GM21737 (cell line): ENCODE results near the gene MAPK9.
A peak's percentile ranks its signal among the peaks of the same experiment; 100 is the strongest.
"Not testable (repeated sequence)": the region's sequence is repeated elsewhere in the genome, so short reads cannot be mapped to it uniquely, and the experiment has no call there.

Experiments used
- ATAC-seq: cut with Tn5 transposase; IDR thresholded peaks from one replicate; pipeline ENCODE4 v1.9.1; 2021; ENCODE audit warnings: mild to moderate bottlenecking, moderate library complexity; ENCODE audit not compliant: unreplicated experiment

The MAPK9 gene

DNA sequence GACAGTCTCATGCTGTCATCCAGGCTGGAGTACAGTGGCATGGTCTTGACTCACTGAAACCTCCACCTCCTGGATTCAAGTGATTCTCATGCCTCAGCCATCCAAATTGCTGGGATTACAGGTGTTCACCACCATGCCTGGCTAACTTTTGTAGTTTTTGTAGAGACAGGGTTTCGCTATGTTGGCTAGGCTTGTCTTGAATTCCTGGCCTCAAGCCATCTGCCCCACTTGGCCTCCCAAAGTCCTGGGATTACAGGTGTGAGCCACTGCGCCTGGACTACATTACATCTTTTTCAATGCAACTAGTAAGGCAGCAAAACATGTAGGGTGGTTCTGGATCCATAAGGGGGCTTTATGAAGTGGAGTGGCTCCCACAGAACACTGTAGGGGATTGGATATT is 53.3 kb downstream of the MAPK9 start:
- ATAC-seq, result no peak

DNA sequence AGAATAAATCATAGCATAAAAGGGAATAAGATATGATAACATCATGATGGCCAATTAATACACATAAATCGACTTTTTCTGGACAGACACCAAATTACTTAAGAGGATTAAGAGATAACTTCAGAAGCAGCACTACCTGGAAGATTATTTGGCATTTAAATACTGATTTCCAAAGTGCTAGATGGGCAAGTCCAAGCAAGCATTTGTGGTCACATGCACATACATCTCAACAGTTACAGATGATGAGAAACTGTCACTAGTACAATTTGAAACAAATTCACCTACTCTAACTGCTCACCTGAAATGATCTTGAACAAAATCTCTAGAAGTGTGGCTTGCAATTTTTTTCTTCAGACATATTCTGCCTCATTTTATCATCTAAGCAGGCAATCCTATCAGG is 56.0 kb downstream of the MAPK9 start:
- no peak for ATAC-seq

GRCh38 chr5:180235077-180235476 is 56.8 kb downstream of the MAPK9 start:
- no peak for ATAC-seq

- no peak for ATAC-seq
These were observed 57.6 kb downstream of the MAPK9 start for GRCh38 chr5:180234271-180234670.

- ATAC-seq, result no peak
These were observed 58.2 kb downstream of the MAPK9 start for GRCh38 chr5:180233729-180234128.

DNA sequence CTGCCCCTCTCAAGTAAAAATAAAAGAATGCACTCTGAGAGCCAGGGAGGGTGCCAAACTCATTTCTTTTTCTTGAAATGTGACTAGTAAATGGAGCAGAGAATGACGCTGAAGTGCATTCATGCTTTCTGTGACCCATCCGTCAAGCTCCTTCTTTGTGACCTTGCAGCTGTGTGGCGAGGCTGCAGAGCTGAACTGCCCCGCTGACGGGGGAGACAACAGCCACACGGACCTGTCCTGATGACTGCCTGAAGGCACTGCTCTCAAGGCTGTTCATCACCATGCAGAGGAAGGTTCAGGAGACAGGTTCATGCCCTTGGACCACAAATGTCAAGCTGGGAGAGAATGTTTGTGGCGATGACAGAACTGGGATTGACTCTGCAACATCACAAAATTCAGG is 61.9 kb downstream of the MAPK9 start:
- ATAC-seq, result no peak

DNA sequence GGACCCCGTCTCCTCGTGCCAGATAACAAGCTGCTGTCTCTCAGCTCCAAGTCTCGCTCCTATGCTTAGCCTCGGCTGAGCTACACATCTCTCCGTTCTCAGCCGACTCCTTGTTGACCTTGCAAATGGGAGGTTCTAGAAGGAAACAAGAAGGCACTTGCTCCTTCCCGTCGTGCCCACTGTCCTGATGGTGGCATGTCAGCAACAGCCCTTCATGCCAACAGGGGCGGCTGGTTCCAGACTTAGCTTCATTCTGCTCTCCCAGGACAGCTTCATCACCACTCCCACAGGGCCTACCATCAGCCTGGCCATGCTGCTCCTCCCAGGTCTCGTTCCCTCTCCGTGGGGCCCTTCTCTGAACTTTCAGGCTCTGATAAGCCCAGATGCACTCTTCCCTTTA is 69.8 kb downstream of the MAPK9 start:
- ATAC-seq, result no peak

GRCh38 chr5:180217797-180218196 is 74.1 kb downstream of the MAPK9 start:
- no peak for ATAC-seq

GRCh38 chr5:180216646-180217171 is 75.2 kb downstream of the MAPK9 start:
- ATAC-seq, result no peak

GRCh38 chr5:180215783-180216630 is 75.9 kb downstream of the MAPK9 start:
- ATAC-seq, result no peak

DNA sequence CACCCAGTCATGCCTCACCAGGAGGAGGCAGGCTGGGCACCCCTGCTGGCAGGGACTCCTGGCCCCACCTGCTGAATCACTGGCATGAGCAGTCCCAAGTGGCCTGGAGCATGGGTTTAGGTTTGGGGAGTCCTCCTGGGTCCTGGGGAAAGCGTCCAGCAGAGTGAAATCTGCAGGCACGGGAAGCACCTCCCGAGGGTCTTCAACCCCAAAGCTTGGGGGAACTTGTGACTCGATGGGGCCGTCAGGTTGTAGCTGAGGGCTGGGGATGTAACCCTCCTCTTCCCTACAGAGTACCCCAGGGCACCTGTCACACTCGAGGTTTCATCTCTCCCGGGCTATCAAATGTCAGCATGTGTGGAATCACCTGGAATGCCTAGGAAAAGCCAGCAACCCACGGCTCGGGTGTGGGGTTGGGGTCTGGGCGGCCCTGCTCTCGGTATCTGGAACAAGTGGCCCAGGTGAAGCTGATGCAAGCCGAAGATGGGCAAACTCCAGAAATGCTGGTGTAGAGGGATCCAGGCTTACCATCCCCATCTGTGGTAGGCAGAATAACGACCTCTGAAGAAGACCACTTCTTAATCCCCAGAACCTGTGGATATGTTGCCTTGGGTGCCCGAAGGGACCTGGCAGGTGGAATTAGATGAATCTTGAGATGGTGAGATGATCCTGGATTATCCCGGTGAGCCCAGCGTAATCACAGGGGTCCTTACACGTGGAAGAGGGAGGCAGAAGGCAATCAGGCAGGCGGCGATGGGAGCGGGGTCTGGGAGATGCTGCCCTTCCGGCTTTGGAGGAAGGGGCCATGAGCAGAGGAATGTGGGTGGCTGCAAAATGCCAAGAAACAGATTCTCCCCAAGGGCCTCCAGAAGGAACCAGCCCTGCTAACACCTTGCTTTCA is 76.8 kb downstream of the MAPK9 start:
- ATAC-seq, result no peak

GRCh38 chr5:180213657-180214207 is 78.2 kb downstream of the MAPK9 start:
- no peak for ATAC-seq

DNA sequence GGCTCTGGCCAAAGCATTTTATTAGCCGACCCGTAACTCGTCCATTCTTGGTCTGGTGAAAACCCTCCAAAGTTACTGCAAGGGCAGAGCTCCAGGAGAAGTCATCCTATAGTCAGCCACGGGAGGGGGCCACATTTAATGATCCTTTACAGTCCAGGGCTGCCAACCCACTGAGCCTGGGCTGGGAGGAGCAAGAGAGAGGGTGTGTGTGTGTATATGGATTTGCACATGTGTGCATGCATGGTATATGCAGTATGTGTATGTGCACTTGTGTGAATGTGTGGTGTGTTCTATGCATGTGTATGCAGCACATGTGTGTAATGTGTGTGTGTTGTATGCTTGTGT is 78.7 kb downstream of the MAPK9 start:
- ATAC-seq, result no peak

- ATAC-seq, result no peak
These were observed 79.3 kb downstream of the MAPK9 start for GRCh38 chr5:180212363-180213255.

DNA sequence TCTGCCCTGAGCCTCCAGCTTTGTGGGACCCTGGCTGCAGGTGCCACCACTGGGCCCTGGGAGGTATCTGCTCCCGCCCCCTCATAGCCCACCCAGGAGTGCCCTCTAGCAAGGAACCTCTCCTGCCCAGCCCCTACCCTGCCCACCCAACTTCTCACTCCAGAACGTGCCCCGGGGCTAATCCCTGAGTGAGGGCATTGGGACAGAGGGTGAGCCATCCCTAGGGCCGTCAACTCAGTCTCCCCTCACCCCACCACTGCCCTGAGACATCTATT is 80.2 kb downstream of the MAPK9 start:
- ATAC-seq, result no peak

- ATAC-seq, result no peak
These were observed 80.7 kb downstream of the MAPK9 start for GRCh38 chr5:180210961-180211760.

- not testable (repeated sequence) for ATAC-seq
These were observed 81.8 kb downstream of the MAPK9 start for GRCh38 chr5:180210077-180210476.

DNA sequence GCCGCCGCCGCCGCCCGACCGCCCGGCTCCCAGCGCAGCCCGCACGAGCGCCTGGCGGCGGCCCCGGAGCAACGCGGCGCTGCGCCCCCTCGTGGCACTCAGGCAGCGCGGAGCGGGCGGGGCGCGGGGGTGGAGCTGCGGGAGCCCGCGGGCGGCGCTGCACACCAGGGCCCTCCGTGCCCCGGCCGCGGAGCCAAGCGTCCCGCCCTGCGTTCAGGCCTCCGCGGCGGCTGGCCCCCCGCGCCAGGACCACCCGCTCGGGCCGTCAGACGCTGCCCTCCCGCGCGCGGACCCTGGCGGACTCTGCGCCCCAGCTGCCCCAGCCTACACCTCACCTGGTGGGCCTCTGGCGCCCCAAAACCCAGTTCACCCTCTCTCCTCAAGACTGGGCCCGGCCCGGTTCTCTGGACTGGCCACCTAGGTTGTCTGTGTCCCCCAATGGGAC is 82.7 kb downstream of the MAPK9 start, which contains the start of gene RASGEF1C:
TSS of gene RASGEF1C (minus strand) at position 75 of the 445 bp plus-strand sequence. CDS start 71,159 bp downstream, outside the sequence.
- ATAC-seq, result peak; percentile 57

DNA sequence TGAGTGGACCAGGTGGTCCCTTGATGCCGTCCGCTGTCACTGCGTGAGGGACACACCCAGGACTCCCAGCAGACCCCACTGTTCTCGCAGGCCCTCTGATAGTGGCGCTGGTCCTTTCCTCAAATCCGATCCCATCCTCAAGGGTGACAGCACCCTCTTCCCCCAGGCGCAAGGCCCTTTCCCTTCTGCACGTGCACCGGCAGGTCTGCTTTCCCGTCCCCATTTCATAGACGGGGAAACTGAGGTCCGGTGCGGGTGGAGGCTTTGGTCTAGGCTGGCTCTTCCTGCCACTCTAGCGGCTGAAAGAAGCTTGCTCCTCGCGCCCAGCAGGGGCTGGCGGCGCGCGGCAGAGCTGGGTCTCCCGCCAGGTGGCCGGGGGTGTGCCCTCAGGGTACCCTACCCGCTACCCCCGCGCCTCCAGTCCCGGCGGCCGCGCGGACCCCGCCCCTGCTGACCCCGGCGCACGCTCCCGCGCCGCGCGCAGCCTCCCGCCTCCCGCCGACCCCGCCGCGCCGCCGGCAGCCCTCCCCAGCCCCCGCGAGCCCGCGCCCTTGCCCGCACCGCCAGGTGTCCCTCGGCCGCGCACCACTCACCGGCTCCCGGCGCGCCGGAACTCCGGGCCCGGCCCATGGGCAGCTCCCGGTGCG is 83.3 kb downstream of the MAPK9 start:
- peak; percentile 26 for ATAC-seq
